ENCODE data around the gene ZC3H12C.
"Not testable (repeated sequence)": the region's sequence is repeated elsewhere in the genome, so short reads cannot be mapped to it uniquely, and the experiment has no call there.

The ZC3H12C gene

GRCh38 chr11:110186867-110187266 lies 93.7 kb downstream of the ZC3H12C start:
- DNase-seq, result no peak

GRCh38 chr11:110187731-110188130 lies 94.5 kb downstream of the ZC3H12C start:
- no peak for DNase-seq

- DNase-seq, result no peak
Measured at GRCh38 chr11:110190885-110191284, 97.7 kb downstream of the ZC3H12C start.

- DNase-seq, result not testable (repeated sequence)
Measured at GRCh38 chr11:110192604-110193282, 99.6 kb downstream of the ZC3H12C start.

GRCh38 chr11:110194211-110194766 lies 101.1 kb downstream of the ZC3H12C start:
- DNase-seq, result not testable (repeated sequence)

DNA sequence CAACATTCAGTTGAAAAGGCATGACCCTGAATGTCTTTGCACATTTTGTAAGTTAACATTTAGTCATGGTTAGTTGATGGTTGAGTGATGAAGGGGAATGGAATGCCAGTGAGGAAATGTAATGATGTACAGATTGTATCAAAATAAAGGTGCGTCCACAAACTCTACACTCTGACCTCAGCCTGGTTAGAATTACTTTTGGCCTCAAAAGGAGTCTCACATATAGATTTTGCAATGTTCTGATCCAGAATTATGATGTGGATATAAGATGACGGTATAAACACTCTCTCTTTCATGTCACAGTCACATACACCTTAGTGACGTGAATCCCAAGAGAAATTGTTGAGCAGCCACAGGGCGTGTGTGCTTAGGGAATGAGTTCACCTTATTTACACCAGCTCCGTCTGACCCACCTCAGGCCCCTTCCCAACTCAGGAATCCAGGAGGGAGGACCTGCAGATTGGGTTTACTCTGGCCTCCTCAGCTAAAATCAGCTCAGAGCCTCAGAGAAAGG lies 103.1 kb downstream of the ZC3H12C start:
- DNase-seq, result no peak

DNA sequence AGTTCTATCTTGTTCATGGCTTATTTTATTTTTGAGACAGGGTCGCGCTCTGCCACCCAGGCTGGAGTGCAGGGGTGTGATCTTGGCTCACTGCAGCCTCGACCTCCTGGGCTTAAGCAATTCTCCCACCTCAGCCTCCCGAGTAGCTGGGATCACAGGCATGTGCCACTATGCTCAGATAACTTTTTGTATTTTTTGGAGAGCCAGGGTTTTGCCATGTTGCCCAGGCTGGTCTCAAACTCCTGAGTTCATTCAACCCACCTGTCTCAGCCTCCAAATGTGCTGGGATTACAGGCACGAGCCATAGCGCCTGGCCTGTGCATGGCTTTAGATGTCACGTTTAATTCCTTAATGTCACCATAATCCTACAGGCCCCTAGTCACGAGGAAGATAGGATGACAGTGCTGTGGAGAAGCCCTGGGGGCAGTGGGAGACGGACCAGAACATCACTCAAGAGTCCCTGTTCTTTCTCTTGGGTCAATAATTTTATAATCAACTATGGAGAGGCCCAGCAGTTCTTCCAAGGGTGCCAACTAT lies 103.8 kb downstream of the ZC3H12C start:
- no peak for DNase-seq

DNA sequence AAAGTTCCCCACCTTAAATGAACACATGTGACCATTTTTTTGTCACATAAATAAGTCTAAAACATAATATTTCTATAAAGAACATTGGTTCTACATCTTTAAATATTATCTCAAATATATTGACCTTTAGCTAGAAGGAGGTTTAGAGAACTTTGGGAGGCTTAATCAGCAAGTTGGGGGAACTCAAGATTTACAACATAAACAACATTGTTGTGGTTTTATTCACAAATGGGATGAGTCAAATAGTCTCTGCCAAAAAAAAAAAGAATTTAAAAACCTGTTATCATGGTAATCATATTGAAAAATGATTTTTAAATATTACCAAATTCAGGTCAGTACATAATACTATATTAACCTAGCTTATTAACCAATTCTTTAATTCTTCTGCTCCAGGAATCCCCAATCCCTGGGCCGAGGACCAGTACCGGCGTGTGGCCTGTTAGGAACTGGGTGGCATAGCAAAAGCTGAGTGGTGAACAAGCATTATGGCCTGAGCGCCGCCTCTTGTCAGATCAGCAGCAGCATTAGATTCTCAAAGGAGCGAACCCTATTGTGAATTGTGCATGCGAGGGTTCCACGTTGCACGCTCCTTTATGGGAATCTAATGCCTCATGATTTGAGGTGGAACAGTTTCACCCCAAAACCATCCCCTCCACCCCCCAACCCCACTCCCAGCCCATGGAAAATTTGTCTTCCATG lies 105.0 kb downstream of the ZC3H12C start:
- DNase-seq, result no peak

- DNase-seq, result no peak
Measured at GRCh38 chr11:110199184-110199981, 106.2 kb downstream of the ZC3H12C start.

DNA sequence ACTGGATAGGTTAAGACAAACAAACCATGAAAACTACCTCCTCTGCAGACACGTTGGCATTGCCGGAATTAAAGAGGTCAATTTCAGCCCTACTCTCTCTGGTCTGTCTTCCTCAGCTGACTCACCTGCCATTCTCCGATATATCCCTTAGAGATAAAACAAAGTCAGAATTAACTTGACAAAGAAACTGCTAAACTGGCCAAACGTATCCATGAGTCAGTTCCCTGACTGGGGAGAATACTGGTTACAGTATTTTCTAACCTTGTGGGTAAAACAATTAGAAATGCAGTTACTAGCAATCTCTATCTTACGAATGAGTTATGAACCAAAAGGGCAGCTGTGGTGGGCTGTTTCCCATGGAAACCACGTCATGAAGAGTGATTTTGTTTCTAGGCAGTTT lies 107.0 kb downstream of the ZC3H12C start:
- no peak for DNase-seq

GRCh38 chr11:110200836-110201235 lies 107.6 kb downstream of the ZC3H12C start:
- DNase-seq, result no peak

GRCh38 chr11:110207123-110207522 lies 113.9 kb downstream of the ZC3H12C start:
- DNase-seq, result no peak

DNA sequence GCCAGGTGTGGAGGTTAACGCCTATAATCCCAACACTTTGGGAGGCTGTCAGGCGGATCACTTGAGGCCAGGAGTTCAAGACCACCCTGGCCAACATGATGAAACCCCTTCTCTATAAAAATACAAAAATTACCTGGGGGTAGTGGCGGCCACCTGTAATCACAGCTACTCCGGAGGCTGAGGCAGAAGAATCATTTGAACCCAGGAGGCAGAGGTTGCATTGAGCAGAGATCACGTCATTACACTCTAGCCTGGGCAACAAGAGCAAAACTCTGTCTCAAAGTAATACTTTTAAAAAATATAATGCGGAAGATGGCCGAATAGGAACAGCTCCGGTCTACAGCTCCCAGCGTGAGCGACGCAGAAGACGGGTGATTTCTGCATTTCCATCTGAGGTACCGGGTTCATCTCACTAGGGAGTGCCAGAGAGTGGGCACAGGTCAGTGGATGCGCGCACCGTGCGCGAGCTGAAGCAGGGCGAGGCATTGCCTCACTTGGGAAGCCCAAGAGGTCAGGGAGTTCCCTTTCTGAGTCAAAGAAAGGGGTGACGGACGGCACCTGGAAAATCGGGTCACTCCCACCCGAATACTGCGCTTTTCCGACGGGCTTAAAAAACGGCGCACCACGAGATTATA lies 115.6 kb downstream of the ZC3H12C start:
- DNase-seq, result not testable (repeated sequence)

DNA sequence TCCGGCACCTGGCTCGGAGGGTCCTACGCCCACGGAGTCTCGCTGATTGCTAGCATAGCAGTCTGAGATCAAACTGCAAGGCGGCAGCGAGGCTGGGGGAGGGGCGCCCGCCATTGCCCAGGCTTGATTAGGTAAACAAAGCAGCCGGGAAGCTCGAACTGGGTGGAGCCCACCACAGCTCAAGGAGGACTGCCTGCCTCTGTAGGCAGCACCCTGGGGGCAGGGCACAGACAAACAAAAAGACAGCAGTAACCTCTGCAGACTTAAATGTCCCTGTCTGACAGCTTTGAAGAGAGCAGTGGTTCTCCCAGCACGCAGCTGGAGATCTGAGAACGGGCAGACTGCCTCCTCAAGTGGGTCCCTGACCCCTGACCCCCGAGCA lies 116.1 kb downstream of the ZC3H12C start:
- not testable (repeated sequence) for DNase-seq

DNA sequence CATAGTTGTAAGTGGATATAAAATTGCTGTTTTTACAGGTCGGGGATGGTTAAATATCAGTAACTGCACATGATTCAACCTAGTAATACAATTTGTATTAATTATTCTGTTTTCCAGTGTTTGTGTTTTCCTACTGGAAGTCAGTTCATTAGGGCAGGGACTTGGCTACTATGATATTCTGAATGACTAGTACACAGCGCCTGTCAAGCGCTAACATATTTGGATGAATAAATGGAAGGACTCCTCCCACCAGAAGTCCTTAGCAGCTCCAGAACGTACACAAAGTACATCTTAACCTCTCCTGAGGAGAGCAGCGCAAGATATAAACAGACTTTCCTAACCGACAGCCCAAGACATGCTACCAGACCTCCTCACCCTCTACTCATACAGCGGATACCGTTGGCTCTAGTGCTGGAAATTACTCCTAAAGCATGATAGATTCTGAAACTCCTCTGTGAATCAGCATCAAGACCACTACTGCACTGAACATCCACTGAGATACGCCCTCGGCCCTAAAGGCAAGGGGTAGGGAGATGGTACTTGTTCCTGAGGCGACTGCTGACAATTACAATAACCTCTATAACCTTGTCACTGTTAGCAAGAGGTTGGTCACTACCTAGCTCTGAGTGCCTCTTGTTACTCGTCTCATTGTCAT lies 124.2 kb downstream of the ZC3H12C start:
- no peak for DNase-seq

DNA sequence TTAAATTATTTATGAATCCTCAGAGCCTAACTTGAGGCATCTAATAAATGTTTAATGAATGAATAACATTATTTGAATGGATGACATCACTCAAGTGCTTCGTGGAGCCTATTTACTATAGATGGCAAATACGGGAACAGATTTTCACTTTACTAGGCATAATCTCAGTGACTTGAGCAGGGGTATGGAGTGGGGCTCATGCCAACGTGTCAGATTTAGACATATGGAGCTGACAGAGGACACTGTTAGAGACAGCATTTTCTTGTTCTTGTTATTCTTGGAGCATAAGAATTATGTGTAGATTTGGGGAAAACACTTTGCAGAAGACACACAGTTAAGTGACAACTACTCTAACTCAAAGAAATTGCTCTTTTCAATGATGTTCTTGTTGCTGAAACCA lies 124.7 kb downstream of the ZC3H12C start:
- DNase-seq, result no peak

DNA sequence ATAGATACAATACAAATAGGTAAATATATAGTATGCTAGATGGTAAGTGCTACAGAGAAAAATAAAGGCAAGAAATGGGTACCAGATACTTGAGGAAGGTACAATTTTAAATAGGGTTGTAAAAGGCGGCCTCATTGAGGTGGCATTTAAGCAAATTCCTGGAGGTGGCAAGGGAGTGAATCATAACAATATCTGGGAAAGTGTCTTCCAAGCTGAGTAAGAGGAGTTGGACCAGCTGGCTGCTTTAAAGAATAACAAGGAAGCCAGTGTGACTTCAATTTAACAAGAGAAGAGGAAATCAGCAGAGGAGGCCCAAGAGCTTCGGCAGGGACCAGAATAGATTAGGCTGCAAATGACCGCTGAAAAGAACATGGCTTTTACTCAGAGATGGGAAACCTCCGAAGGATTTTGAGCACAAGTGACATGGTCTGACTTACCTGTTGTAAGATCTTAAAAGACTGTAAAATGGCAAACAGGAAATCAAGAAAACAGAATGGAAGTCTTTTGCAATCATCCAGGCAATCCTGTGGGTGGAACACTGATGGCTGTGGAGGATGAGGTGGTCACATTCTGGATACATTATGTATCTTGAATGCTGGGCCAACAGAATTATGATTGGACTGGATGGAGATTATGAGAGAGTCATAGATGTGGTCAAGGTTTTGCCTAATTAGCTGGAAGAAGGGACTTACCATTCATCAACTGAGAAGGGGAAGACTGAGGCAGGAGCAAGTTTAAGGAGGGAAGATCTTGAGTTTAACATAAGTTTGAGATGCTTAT lies 126.0 kb downstream of the ZC3H12C start:
- no peak for DNase-seq

All from NCI-H1105 (cell line).